Activated T-cell treated with anti-CD3 and anti-CD28 coated beads, Interleukin-2, amount 50 U/mL, for 72 hours (primary cell): ENCODE data around the gene SLC38A3. TPM values are rescaled to one million over a fixed set of nuclear protein-coding genes. Genes with fewer than 3 reads are reported as not detected.

ENCODE experiments used
- ATAC-seq, 2 donors: fragments of 150-1000 bp; cut with Tn5 transposase; replicated peaks in 1 of 2; 2 replicates each; pipeline ENCODE4 v1.10.0; 2021; ENCODE audit warnings: moderate library complexity in 2 of 2, mild to moderate bottlenecking in 1 of 2
- DNase-seq, 2 donors: peaks; one replicate each; pipeline ENCODE4 v3.0.0; 2021 to 2022; ENCODE audit warnings: mixed read lengths in 1 of 2
- H3K27ac Mint-ChIP-seq: one replicate; pipeline ENCODE4 v1.8.0; 2022; ENCODE audit warnings: mild to moderate bottlenecking, moderate library complexity, mixed read lengths
- H3K27me3 Mint-ChIP-seq: one replicate; pipeline ENCODE4 v1.8.0; 2022; ENCODE audit warnings: low read depth, mixed read lengths
- H3K36me3 Mint-ChIP-seq, 2 donors: one replicate each; pipeline ENCODE4 v1.8.0; 2022; ENCODE audit warnings: mixed read lengths in 2 of 2, mild to moderate bottlenecking in 1 of 2; ENCODE audit not compliant: insufficient read depth in 2 of 2
- H3K4me1 Mint-ChIP-seq: one replicate; pipeline ENCODE4 v1.8.0; 2022; ENCODE audit warnings: low read depth, mixed read lengths
- H3K4me3 Mint-ChIP-seq, 2 donors: one replicate each; pipeline ENCODE4 v1.8.0; 2022; ENCODE audit warnings: mild to moderate bottlenecking in 2 of 2, mixed read lengths in 2 of 2, moderate library complexity in 2 of 2
- H3K9me3 Mint-ChIP-seq, 2 donors: one replicate each; pipeline ENCODE4 v1.8.0; 2022; ENCODE audit warnings: mixed read lengths in 2 of 2
- total RNA-seq, 2 donors: library from RNA; stranded (reverse); gene quantifications; one replicate each; pipeline ENCODE4 v1.2.3, GENCODE V29; 2022

SLC38A3 gene
- total RNA-seq, 2 donors from 2014 or later: not detected

DNA sequence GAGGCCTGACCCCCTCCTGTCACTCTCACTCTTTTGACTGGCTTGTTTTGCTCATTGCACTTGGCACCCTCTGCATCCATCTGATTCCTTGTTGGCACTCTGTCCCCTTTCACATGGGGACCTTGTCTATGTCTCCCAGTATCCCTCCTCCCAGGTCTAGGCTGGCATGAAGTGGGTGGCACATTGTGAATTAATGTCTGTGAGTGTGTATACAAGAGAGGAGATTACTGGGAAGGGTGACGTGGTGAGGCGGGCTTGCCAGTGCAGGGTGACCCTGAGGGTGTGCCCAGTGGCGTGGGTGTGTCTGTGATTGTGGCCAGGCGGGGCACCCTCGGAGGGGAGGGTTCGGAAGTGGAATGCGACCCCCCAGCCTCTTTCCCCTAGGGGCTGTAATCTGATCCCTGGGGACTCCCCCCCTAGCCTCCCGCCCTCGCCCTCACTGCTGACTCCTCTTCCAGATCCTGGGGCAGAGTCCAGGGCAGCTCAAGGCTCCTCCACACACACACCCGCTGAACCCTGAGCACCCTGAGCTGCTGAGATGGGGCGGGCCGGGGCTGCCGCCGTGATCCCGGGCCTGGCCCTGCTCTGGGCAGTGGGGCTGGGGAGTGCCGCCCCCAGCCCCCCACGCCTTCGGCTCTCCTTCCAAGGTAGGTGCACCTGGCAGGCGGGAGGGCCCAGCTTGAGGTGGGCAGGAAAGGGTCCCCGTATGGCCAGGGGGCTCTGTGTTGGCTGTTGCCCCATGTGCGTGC is 63.8 kb downstream of the SLC38A3 start, which contains the start of gene SEMA3B:
Gene SEMA3B, plus strand, starts transcription at position 445 of the 749 bp plus-strand sequence. Its CDS starts 94 bp downstream, at position 539.
- ATAC-seq: no peak
- Mint-ChIP-seq H3K9me3 (no peaks in the 10 kb centered on the region), H3K27me3 (peaks cover 31% of the 10 kb centered on the region), H3K27ac (no peak within 1 kb of the TSS), H3K4me3 (no peak within 1 kb of the TSS), H3K4me1 (peaks cover 18% of the 10 kb centered on the region), H3K36me3 (no peaks in the 10 kb centered on the region)
- no peak for DNase-seq

DNA sequence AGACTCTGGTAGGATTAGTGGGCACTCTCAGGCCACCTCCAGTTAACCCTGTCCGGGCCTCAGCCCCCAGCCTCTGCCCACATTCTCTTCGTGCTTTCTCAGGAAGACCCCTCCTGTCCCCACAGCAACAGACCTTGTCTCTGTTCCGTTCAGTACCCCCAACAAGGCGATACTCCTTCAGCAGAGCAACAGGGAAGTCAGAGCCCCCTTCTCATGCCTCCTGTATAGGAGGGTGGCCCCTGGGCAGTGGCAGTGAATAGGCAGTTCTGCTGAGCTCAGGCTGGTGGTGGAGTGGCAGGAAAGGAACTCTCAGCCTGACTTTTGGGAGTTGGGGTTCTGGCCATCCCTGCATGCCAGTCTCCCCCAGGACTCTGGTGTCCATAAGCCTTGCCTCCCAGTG is 64.4 kb downstream of the SLC38A3 start:
- no peaks in the 10 kb centered on the region for H3K36me3 Mint-ChIP-seq
- H3K4me3 Mint-ChIP-seq: no peak overlapping the region
- peaks cover 24% of the 10 kb centered on the region for H3K4me1 Mint-ChIP-seq

DNA sequence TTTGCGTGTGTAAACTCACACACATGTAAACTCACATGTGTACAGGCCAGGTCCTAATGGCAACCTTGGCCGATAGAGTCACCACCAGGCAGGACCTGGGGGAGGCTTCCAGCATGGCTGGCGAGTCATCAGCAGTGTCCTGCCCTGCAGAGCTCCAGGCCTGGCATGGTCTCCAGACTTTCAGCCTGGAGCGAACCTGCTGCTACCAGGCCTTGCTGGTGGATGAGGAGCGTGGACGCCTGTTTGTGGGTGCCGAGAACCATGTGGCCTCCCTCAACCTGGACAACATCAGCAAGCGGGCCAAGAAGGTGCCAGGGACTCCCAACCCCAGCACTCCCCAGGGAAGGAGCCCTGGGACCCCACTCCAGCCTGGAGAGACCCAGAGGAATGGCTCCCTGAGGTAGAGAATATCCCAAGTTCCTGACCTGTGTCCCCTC is 64.9 kb downstream of the SLC38A3 start:
- Mint-ChIP-seq H3K4me1 (peaks cover 28% of the 10 kb centered on the region), H3K4me3 (no peak overlapping the region), H3K36me3 (no peaks in the 10 kb centered on the region), H3K27ac (no peak overlapping the region), H3K9me3 (no peaks in the 10 kb centered on the region), H3K27me3 (peaks cover 42% of the 10 kb centered on the region)
- DNase-seq (no peak), ATAC-seq (no peak)

More for the DNA sequence above, 64.4 kb downstream of the SLC38A3 start:
- Mint-ChIP-seq H3K27ac (no peak overlapping the region), H3K27me3 (peaks cover 37% of the 10 kb centered on the region), H3K9me3 (no peaks in the 10 kb centered on the region)
- ATAC-seq (no peak), DNase-seq (no peak)

DNA sequence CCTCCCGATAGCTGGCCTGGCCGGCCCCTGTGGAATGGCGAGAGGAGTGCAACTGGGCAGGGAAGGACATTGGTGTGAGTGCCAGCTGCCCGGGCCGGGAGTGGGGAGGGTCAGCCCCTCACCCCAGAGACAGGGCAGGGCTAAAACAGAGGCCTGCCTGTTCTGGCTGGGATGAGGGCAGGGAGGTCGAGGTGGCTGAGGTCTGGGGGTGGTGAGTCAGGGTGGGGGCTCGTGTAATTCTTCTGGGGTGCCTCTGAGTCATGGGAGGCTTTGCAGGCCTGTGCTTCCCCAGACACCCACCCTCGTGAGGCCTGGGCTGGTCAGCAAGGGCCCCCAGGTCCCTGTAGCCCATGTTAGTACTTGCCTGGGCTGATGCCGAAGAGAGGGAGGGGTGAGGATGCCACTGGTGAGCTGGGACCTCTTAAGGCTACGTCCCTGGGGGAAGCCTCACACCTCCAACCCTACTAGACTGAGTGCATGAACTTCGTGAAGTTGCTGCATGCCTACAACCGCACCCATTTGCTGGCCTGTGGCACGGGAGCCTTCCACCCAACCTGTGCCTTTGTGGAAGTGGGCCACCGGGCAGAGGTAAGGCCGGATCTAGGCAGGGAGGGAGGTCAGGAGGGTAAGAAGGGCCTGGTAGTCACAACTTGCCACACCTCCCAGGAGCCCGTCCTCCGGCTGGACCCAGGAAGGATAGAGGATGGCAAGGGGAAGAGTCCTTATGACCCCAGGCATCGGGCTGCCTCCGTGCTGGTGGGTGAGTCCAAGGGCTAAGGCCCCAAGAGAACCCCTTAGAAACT is 65.6 kb downstream of the SLC38A3 start:
- Mint-ChIP-seq H3K36me3 (no peaks in the 10 kb centered on the region), H3K9me3 (no peaks in the 10 kb centered on the region), H3K4me3 (no peak overlapping the region), H3K27ac (no peak overlapping the region), H3K27me3 (peaks cover 45% of the 10 kb centered on the region), H3K4me1 (peaks cover 34% of the 10 kb centered on the region)
- peak in 1 of 2 donors; percentile 24 for DNase-seq
- ATAC-seq: no peak

Other genes with a start within 250 kb of the SLC38A3 start
- 100 to 1,000 TPM; 172 to 179 TPM for gene RBM5, start 116.4 kb upstream of the SLC38A3 start, total RNA-seq
- under 1 TPM in 1 of 2 donors, not detected in 1; 0.25 TPM for gene SEMA3F, start 49.9 kb upstream of the SLC38A3 start, total RNA-seq
- gene GNAT1, start 13.7 kb upstream of the SLC38A3 start, total RNA-seq: not detected
- gene GNAI2, start 30.9 kb downstream of the SLC38A3 start, total RNA-seq: 100 to 1,000 TPM; 263 to 272 TPM
- gene SEMA3B, start 63.9 kb downstream of the SLC38A3 start, total RNA-seq: 1 to 10 TPM; 1.9 to 3.3 TPM
- under 1 TPM in 1 of 2 donors, not detected in 1; 0.26 TPM for gene LSMEM2, start 73.8 kb downstream of the SLC38A3 start, total RNA-seq
- gene IFRD2, start 87.2 kb downstream of the SLC38A3 start, total RNA-seq: 10 to 100 TPM; 56.3 to 62.1 TPM
- gene HYAL3, start 94.1 kb downstream of the SLC38A3 start, total RNA-seq: 1 to 10 TPM; 6.7 to 7.1 TPM
- gene NAA80, start 94.1 kb downstream of the SLC38A3 start, total RNA-seq: 10 to 100 TPM; 19.5 to 20.0 TPM
- gene HYAL1, start 98.3 kb downstream of the SLC38A3 start, total RNA-seq: under 1 TPM in 1 of 2 donors, not detected in 1; 0.19 TPM
- gene HYAL2, start 117.5 kb downstream of the SLC38A3 start, total RNA-seq: 1 to 10 TPM; 4.6 to 4.8 TPM
- gene TUSC2, start 123.0 kb downstream of the SLC38A3 start, total RNA-seq: 10 to 100 TPM; 16.2 to 16.8 TPM
- 10 to 100 TPM; 51.4 to 61.6 TPM for gene RASSF1, start 135.6 kb downstream of the SLC38A3 start, total RNA-seq
- gene ZMYND10, start 140.5 kb downstream of the SLC38A3 start, total RNA-seq: 1 to 10 TPM; 1.2 TPM
- 10 to 100 TPM; 46.0 to 46.4 TPM for gene NPRL2, start 145.5 kb downstream of the SLC38A3 start, total RNA-seq
- gene CYB561D2, start 145.6 kb downstream of the SLC38A3 start, total RNA-seq: 10 to 100 TPM; 16.1 to 17.0 TPM
- 10 to 100 TPM; 21.5 to 22.6 TPM for gene TMEM115, start 154.2 kb downstream of the SLC38A3 start, total RNA-seq